OCI-LY1 (cell line): ENCODE results near the gene GLYAT.

ENCODE experiments used
- H2AFZ ChIP-seq: fragments of 200-600 bp; sonication (generic), shearing (Covaris generic); 2 replicates; pipeline ENCODE4 v1.6.0; 2014; ENCODE audit warnings: antibody characterized with exemption, mild to moderate bottlenecking, low read length
- H3F3A ChIP-seq: fragments of 200-600 bp; sonication (generic), shearing (Covaris generic); 2 replicates; pipeline ENCODE4 v1.6.0; 2014; ENCODE audit warnings: mild to moderate bottlenecking, antibody characterized with exemption, low read length, moderate library complexity; ENCODE audit not compliant: insufficient read depth
- H3K27ac ChIP-seq: fragments of 200-600 bp; sonication (generic); 2 replicates; pipeline ENCODE4 v1.5.1; 2014; ENCODE audit warnings: low read length, mixed run types, mild to moderate bottlenecking, low read depth; ENCODE audit not compliant: poor library complexity, severe bottlenecking
- H3K27me3 ChIP-seq: fragments of 200-600 bp; sonication (generic); 2 replicates; pipeline ENCODE4 v1.6.0; 2014; ENCODE audit warnings: antibody characterized with exemption, mild to moderate bottlenecking, low read length, moderate library complexity; ENCODE audit not compliant: insufficient read depth
- H3K36me3 ChIP-seq: fragments of 200-600 bp; sonication (generic); 2 replicates; pipeline ENCODE4 v1.6.1; 2014; ENCODE audit warnings: mild to moderate bottlenecking, antibody characterized with exemption, low read length, moderate library complexity, mixed read lengths; ENCODE audit not compliant: insufficient read depth
- H3K4me1 ChIP-seq: fragments of 200-600 bp; sonication (generic); 2 replicates; pipeline ENCODE4 v1.5.1; 2014; ENCODE audit warnings: mild to moderate bottlenecking, low read length, moderate library complexity; ENCODE audit not compliant: insufficient read depth, severe bottlenecking
- H3K4me2 ChIP-seq: fragments of 200-600 bp; sonication (generic), shearing (Covaris generic); 2 replicates; pipeline ENCODE4 v1.6.1; 2014; ENCODE audit warnings: low read length
- H3K4me3 ChIP-seq: fragments of 200-600 bp; sonication (generic); 2 replicates; pipeline ENCODE4 v1.5.1; 2014; ENCODE audit warnings: low read length, low read depth, mild to moderate bottlenecking, mixed read lengths; ENCODE audit not compliant: poor library complexity, severe bottlenecking
- H3K79me2 ChIP-seq: fragments of 200-600 bp; shearing (Covaris generic); 2 replicates; pipeline ENCODE4 v1.6.1; 2016; ENCODE audit warnings: mixed run types, low read length, mixed read lengths; ENCODE audit not compliant: insufficient read depth
- H3K9ac ChIP-seq: fragments of 200-600 bp; sonication (generic), shearing (Covaris generic); 2 replicates; pipeline ENCODE4 v1.6.1; 2014; ENCODE audit warnings: mild to moderate bottlenecking, low read length, mixed read lengths
- H3K9me2 ChIP-seq: fragments of 200-600 bp; sonication (generic), shearing (Covaris generic); 2 replicates; pipeline ENCODE4 v1.6.1; 2014; ENCODE audit warnings: low read depth, mild to moderate bottlenecking, low read length, mixed read lengths
- H3K9me3 ChIP-seq: fragments of 200-600 bp; shearing (Covaris generic); 2 replicates; pipeline ENCODE4 v1.6.1; 2014; ENCODE audit warnings: low read length, mixed read lengths
- H4K20me1 ChIP-seq: fragments of 200-600 bp; sonication (generic), shearing (Covaris generic); 2 replicates; pipeline ENCODE4 v1.6.0; 2016; ENCODE audit warnings: mild to moderate bottlenecking, low read length; ENCODE audit not compliant: insufficient read depth
- CTCF ChIP-seq: fragments of 200-600 bp; sonication (generic), shearing (Covaris generic); IDR thresholded peaks from 2 replicates; pipeline ENCODE4 v1.5.1; 2017; ENCODE audit warnings: mild to moderate bottlenecking, antibody characterized with exemption, low read length, moderate library complexity, mixed read lengths
- EZH2 ChIP-seq: fragments of 200-600 bp; sonication (generic), shearing (Covaris generic); IDR thresholded peaks from 2 replicates; pipeline ENCODE4 v1.8.0; 2017; ENCODE audit warnings: borderline replicate concordance, mixed run types, mild to moderate bottlenecking, antibody characterized with exemption, low read length, moderate library complexity, mixed read lengths

Gene GLYAT, protein sequence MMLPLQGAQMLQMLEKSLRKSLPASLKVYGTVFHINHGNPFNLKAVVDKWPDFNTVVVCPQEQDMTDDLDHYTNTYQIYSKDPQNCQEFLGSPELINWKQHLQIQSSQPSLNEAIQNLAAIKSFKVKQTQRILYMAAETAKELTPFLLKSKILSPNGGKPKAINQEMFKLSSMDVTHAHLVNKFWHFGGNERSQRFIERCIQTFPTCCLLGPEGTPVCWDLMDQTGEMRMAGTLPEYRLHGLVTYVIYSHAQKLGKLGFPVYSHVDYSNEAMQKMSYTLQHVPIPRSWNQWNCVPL

DNA sequence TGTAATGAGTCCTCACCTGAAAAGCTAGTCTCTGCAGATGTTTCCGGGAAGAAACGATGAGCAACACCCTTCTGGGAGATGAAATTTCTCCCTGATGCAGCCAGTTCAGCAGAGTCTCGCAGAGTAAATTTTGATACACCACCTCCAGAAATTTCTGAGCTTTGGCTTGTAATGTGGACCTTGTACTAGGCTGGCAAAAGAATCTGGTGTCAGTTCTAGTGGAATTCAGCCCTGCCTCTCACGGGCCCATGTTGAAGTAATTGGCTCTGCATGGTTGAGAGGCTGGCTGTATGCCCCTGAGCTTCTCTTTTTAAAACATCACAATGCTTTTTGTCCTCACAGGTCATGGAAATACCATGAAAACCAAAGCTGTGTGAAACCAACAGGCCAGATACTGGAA lies at the start of gene GLYAT:
TSS of gene GLYAT (minus strand) at position 125 of the 400 bp plus-strand sequence. CDS start 7,447 bp downstream, outside the sequence.
- Histone ChIP-seq H3K9ac (no peak within 1 kb of the TSS), H3K9me2 (no peaks in the 10 kb centered on the region), H3K79me2 (no peaks in the 10 kb centered on the region), H3K36me3 (no peaks in the 10 kb centered on the region), H3F3A (no peaks in the 10 kb centered on the region), H3K27me3 (no peaks in the 10 kb centered on the region), H2AFZ (no peak within 1 kb of the TSS), H3K4me1 (no peaks in the 10 kb centered on the region), H3K4me3 (no peak within 1 kb of the TSS), H3K9me3 (no peaks in the 10 kb centered on the region), H4K20me1 (no peaks in the 10 kb centered on the region), H3K4me2 (no peak within 1 kb of the TSS), H3K27ac (no peak within 1 kb of the TSS)
- no peak for TF ChIP-seq EZH2
- TF ChIP-seq CTCF: no peak

DNA sequence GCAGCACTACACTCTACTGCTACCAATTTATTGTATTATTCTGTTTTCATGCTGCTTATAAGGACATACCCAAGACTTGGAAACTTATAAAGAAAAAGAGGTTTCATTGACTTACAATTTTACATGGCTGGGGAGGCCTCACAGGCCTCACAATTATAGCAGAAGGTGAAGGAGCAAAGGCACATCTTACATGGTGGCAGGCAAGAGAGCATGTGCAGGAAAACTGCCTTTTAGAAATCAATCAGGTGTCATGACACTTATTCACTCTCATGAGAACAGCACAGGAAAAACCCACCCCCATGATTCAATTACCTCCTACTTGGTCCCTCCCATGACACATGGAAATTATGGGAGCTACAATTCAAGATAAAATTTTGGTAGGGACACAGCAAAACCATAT lies 49.6 kb upstream of the GLYAT start:
- Histone ChIP-seq H3K4me1 (no peaks in the 10 kb centered on the region), H3K27ac (no peak overlapping the region)

GRCh38 chr11:58780578-58780977 lies 48.8 kb upstream of the GLYAT start:
- Histone ChIP-seq H3K4me2 (no peak overlapping the region), H3K36me3 (no peaks in the 10 kb centered on the region), H3K9me3 (no peaks in the 10 kb centered on the region), H3K9ac (no peak overlapping the region), H3K4me1 (no peaks in the 10 kb centered on the region), H4K20me1 (no peaks in the 10 kb centered on the region), H3K27ac (no peak overlapping the region), H3K79me2 (no peaks in the 10 kb centered on the region), H3K27me3 (no peaks in the 10 kb centered on the region), H3K9me2 (no peaks in the 10 kb centered on the region), H2AFZ (no peak overlapping the region), H3K4me3 (no peak overlapping the region), H3F3A (no peaks in the 10 kb centered on the region)
- TF ChIP-seq CTCF (no peak), EZH2 (no peak)

More for the DNA sequence above, 49.6 kb upstream of the GLYAT start:
- Histone ChIP-seq H3K9me2 (no peaks in the 10 kb centered on the region), H3K79me2 (no peaks in the 10 kb centered on the region), H3K4me3 (no peak overlapping the region), H3K27me3 (no peaks in the 10 kb centered on the region), H3F3A (no peaks in the 10 kb centered on the region), H2AFZ (no peak overlapping the region), H3K4me2 (no peak overlapping the region), H3K36me3 (no peaks in the 10 kb centered on the region), H3K9me3 (no peaks in the 10 kb centered on the region), H3K9ac (no peak overlapping the region), H4K20me1 (no peaks in the 10 kb centered on the region)
- TF ChIP-seq EZH2: no peak
- no peak for TF ChIP-seq CTCF
